HepG2 (cell line): ENCODE data around the gene INHBA.

Experiments used
- CC2D1A ChIP-seq: sonication (generic); formaldehyde crosslinking; IDR thresholded peaks from 2 replicates; pipeline ENCODE4 v1.8.1; 2023; ENCODE audit warnings: mild to moderate bottlenecking, missing genetic modification reagents
- GLI4 ChIP-seq: sonication (generic); formaldehyde crosslinking; IDR thresholded peaks from 2 replicates; pipeline ENCODE4 v1.5.1; 2020; ENCODE audit warnings: missing genetic modification reagents, mild to moderate bottlenecking, moderate library complexity, borderline replicate concordance
- PHF8 ChIP-seq: sonication (generic); formaldehyde crosslinking; IDR thresholded peaks from 2 replicates; pipeline ENCODE4 v1.5.0; 2020; ENCODE audit warnings: missing genetic modification reagents
- SMARCC2 ChIP-seq: fragments of 450-650 bp; IDR thresholded peaks from 2 replicates; pipeline ENCODE4 v1.6.1; 2017; ENCODE audit warnings: antibody characterized with exemption, mild to moderate bottlenecking
- SP4 ChIP-seq: sonication (generic); formaldehyde crosslinking; IDR thresholded peaks from 2 replicates; pipeline ENCODE4 v1.8.1; 2023; ENCODE audit warnings: mild to moderate bottlenecking, missing genetic modification reagents
- TBP ChIP-seq: sonication (generic); formaldehyde crosslinking; IDR thresholded peaks from 2 replicates; pipeline ENCODE4 v1.5.0; 2020; ENCODE audit warnings: missing genetic modification reagents
- TF ChIP-seq, protein P1 (sequence below): sonication (generic); formaldehyde crosslinking; conservative IDR thresholded peaks from 2 replicates; pipeline ENCODE4 v1.4.0; 2020; ENCODE audit warnings: missing genetic modification reagents
- TF ChIP-seq, protein P2 (sequence below): sonication (generic); formaldehyde crosslinking; IDR thresholded peaks from 2 replicates; pipeline ENCODE4 v1.5.0; 2020; ENCODE audit warnings: mild to moderate bottlenecking, missing genetic modification reagents, moderate library complexity
- TF ChIP-seq, protein P3 (sequence below): sonication (generic); formaldehyde crosslinking; IDR thresholded peaks from 2 replicates; pipeline ENCODE4 v1.5.0; 2020; ENCODE audit warnings: mild to moderate bottlenecking, missing genetic modification reagents, borderline replicate concordance

DNA sequence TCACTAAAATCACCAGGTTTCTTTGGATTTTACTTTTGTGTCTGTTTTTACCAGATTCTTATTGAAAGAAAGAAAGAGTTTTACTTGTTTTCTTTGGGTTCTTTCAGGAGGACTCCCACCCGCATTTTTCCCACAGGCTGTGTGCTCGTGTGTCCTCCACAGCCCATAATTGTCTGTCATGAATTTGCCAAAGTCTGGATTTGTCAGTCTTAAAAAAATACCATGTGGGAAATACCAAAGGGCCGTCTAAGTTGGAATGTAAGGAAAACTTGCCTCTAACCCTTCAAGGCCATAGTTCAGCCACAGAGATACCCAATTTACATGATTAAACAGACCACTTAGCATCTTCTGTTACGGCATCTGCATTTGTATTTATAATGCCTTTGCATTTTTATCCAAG, 41.3 kb upstream of the INHBA start:
- TF ChIP-seq TBP (CRISPR knock-in tag) (no peak), SP4 (CRISPR knock-in tag) (no peak), PHF8 (CRISPR knock-in tag) (no peak), CC2D1A (no peak), SMARCC2 (no peak), GLI4 (no peak)
- TF ChIP-seq, protein P1, sequence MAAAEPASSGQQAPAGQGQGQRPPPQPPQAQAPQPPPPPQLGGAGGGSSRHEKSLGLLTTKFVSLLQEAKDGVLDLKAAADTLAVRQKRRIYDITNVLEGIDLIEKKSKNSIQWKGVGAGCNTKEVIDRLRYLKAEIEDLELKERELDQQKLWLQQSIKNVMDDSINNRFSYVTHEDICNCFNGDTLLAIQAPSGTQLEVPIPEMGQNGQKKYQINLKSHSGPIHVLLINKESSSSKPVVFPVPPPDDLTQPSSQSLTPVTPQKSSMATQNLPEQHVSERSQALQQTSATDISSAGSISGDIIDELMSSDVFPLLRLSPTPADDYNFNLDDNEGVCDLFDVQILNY, result no peak
- TF ChIP-seq, protein P2, sequence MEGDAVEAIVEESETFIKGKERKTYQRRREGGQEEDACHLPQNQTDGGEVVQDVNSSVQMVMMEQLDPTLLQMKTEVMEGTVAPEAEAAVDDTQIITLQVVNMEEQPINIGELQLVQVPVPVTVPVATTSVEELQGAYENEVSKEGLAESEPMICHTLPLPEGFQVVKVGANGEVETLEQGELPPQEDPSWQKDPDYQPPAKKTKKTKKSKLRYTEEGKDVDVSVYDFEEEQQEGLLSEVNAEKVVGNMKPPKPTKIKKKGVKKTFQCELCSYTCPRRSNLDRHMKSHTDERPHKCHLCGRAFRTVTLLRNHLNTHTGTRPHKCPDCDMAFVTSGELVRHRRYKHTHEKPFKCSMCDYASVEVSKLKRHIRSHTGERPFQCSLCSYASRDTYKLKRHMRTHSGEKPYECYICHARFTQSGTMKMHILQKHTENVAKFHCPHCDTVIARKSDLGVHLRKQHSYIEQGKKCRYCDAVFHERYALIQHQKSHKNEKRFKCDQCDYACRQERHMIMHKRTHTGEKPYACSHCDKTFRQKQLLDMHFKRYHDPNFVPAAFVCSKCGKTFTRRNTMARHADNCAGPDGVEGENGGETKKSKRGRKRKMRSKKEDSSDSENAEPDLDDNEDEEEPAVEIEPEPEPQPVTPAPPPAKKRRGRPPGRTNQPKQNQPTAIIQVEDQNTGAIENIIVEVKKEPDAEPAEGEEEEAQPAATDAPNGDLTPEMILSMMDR (CRISPR knock-in tag), result no peak
- TF ChIP-seq, protein P3, sequence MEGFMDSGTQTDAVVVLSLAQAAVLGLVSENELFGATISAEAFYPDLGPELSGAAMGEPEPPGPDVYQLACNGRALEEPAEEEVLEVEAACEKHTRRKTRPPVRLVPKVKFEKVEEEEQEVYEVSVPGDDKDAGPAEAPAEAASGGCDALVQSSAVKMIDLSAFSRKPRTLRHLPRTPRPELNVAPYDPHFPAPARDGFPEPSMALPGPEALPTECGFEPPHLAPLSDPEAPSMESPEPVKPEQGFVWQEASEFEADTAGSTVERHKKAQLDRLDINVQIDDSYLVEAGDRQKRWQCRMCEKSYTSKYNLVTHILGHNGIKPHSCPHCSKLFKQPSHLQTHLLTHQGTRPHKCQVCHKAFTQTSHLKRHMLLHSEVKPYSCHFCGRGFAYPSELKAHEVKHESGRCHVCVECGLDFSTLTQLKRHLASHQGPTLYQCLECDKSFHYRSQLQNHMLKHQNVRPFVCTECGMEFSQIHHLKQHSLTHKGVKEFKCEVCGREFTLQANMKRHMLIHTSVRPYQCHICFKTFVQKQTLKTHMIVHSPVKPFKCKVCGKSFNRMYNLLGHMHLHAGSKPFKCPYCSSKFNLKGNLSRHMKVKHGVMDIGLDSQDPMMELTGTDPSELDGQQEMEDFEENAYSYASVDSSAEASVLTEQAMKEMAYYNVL (CRISPR knock-in tag), result no peak
